GM18520 (cell line): ENCODE data around the gene AP5M1.
"Not testable (repeated sequence)": the region's sequence is repeated elsewhere in the genome, so short reads cannot be mapped to it uniquely, and the experiment has no call there.

Experiments used
- ATAC-seq: cut with Tn5 transposase; IDR thresholded peaks from one replicate; pipeline ENCODE4 v1.9.1; 2021; ENCODE audit not compliant: unreplicated experiment

The AP5M1 gene

GRCh38 chr14:57268161-57269069 is at the start of gene AP5M1, which contains the start of gene EXOC5:
Gene AP5M1 (plus strand): TSS chr14:57268971. CDS start chr14:57269315, 344 bp downstream.
Gene EXOC5 (minus strand): TSS chr14:57268905. CDS start chr14:57268648, 257 bp downstream.
- ATAC-seq: peak; percentile 76

GRCh38 chr14:57221931-57222330 is 46.8 kb upstream of the AP5M1 start:
- ATAC-seq: no peak

- ATAC-seq: no peak
Observed at GRCh38 chr14:57227083-57227482, 41.7 kb upstream of the AP5M1 start.

- ATAC-seq: not testable (repeated sequence)
Observed at GRCh38 chr14:57228320-57228719, 40.5 kb upstream of the AP5M1 start.

GRCh38 chr14:57232006-57232405 is 36.8 kb upstream of the AP5M1 start:
- no peak for ATAC-seq

GRCh38 chr14:57240115-57240514 is 28.7 kb upstream of the AP5M1 start:
- ATAC-seq: not testable (repeated sequence)

GRCh38 chr14:57243320-57243719 is 25.5 kb upstream of the AP5M1 start:
- ATAC-seq: no peak

- ATAC-seq: no peak
Observed at GRCh38 chr14:57244106-57244505, 24.7 kb upstream of the AP5M1 start.

- no peak for ATAC-seq
Observed at GRCh38 chr14:57245941-57246340, 22.8 kb upstream of the AP5M1 start.

- no peak for ATAC-seq
Observed at GRCh38 chr14:57246933-57247657, 21.7 kb upstream of the AP5M1 start.

- peak; percentile 63 for ATAC-seq
Observed at GRCh38 chr14:57254884-57255283, 13.9 kb upstream of the AP5M1 start.

- ATAC-seq: not testable (repeated sequence)
Observed at GRCh38 chr14:57258221-57258620, 10.6 kb upstream of the AP5M1 start.

- ATAC-seq: no peak
Observed at GRCh38 chr14:57259672-57260071, 9.1 kb upstream of the AP5M1 start.

- ATAC-seq: no peak
Observed at GRCh38 chr14:57261604-57262003, 7.2 kb upstream of the AP5M1 start.

GRCh38 chr14:57262117-57262516 is 6.7 kb upstream of the AP5M1 start:
- no peak for ATAC-seq

- ATAC-seq: no peak
Observed at GRCh38 chr14:57266065-57266464, 2.7 kb upstream of the AP5M1 start.

GRCh38 chr14:57273236-57273635 is 4.5 kb downstream of the AP5M1 start:
- no peak for ATAC-seq

- no peak for ATAC-seq
Observed at GRCh38 chr14:57274551-57274950, 5.8 kb downstream of the AP5M1 start.

- no peak for ATAC-seq
Observed at GRCh38 chr14:57275023-57275664, 6.4 kb downstream of the AP5M1 start.

- no peak for ATAC-seq
Observed at GRCh38 chr14:57277062-57277461, 8.3 kb downstream of the AP5M1 start.

- ATAC-seq: no peak
Observed at GRCh38 chr14:57287745-57288144, 19.0 kb downstream of the AP5M1 start.
